ENCODE data around the gene ICE1.

DNA sequence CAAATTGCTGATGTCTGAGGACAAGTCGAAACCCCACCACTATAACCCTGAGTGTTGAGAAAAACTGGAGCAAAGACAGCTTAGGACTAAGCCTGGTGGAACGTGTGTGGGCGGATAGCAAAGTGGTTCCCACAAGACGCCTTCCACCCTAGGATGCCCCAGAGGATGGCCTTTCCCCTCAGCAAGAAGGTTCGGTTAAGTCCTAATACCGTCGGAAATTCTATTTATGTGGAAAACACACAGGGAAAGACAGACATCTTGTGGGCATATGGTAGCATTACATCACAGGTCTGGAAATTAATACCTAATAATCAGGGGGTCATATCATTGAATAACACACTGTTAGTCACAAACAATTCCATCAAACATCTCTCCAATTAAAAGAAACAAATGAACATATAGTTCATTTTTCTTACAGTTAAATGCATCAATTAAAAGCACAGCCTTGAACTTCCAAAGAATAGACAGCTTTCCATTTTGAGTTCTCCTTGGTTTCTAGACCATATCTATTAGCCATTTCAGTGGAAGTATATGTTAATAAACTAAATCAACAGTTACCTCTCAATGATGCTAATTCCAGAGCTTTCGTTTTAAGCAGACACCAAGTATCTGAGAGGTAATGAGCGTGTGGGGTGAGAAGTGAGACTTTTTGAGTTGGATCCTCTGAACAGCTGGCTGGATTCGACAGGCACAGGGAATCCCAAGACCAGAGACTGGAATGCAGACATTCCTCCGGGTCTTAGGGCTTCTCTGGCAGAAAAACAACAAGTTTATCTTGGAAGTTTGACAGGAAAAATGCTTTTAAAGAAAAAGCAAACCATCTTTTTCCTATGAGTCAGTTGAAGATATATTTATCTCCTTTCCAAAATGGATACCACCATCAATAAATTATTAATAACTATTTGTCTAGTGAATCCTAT, 2.9 kb upstream of the ICE1 start:
- TF ChIP-seq CTCF (optimal IDR thresholded peaks at IDR 0.05 in 1 of 3, IDR thresholded peaks at IDR 0.05 in 1 of 3, conservative IDR thresholded peaks at IDR 0.05 in 1 of 3; ENCODE audit: extremely low read depth in 1 of 3, insufficient read depth in 2 of 3, low read length in 3 of 3) (peak; percentile 45 to 76 (median 54)), EZH2 (IDR thresholded peaks at IDR 0.05; ENCODE audit: low read length) (no peak)
